ENCODE results near the gene PNLDC1. TPM values are rescaled to one million over a fixed set of nuclear protein-coding genes. Genes with fewer than 3 reads are reported as not detected.

PNLDC1 gene
- total RNA-seq, 4 donors from 2014 or later: 0.34 TPM; not detected in 3

GRCh38 chr6:159758031-159759001 is 41.8 kb upstream of the PNLDC1 start:
- no peak for TF ChIP-seq CTCF (IDR thresholded peaks at IDR 0.05; ENCODE audit: low read depth)

GRCh38 chr6:159759645-159760044 is 40.4 kb upstream of the PNLDC1 start:
- no peak for TF ChIP-seq CTCF (IDR thresholded peaks at IDR 0.05; ENCODE audit: low read depth)

GRCh38 chr6:159760602-159761057 is 39.4 kb upstream of the PNLDC1 start:
- no peak for TF ChIP-seq CTCF (IDR thresholded peaks at IDR 0.05; ENCODE audit: low read depth)

- TF ChIP-seq CTCF (IDR thresholded peaks at IDR 0.05; ENCODE audit: low read depth): no peak
Observed at GRCh38 chr6:159761129-159761872, 38.8 kb upstream of the PNLDC1 start.

GRCh38 chr6:159761873-159762680 is 38.0 kb upstream of the PNLDC1 start, which contains the start of gene ACAT2:
ACAT2 (plus strand) TSS chr6:159762045; CDS start chr6:159762088, 43 bp downstream.
- no peak for TF ChIP-seq CTCF (IDR thresholded peaks at IDR 0.05; ENCODE audit: low read depth)

- no peak for TF ChIP-seq CTCF (IDR thresholded peaks at IDR 0.05; ENCODE audit: low read depth)
Observed at GRCh38 chr6:159762681-159763293, 37.3 kb upstream of the PNLDC1 start.

Measured in subcutaneous adipose tissue (tissue), 4 donors.